ENCODE measurements around the gene FOXP1.

FOXP1 gene

DNA sequence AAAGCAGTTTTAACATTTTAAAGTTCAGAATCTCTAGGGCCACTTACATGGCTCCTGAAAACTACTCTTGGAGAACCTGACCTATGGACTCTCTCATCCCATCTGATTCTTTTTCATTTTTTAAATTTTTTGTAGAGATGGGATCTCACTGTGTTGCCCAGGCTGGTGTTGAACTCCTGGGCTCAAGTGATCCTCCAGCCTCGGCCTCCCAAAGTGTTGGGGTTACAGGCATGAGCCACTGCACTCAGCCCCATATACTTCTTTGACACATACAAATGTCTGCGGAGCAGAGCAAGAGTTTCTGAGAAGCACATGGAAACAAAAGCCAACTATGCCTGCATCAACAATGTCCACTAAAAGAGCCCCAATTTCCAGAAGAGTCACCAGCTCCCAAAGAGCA, 189.8 kb downstream of the FOXP1 start:
- DNase-seq = no peak

GRCh38 chr3:71393093-71393492, 190.4 kb downstream of the FOXP1 start:
- DNase-seq = no peak

GRCh38 chr3:71392251-71392650, 191.3 kb downstream of the FOXP1 start:
- peak; percentile 5 for DNase-seq

- no peak for DNase-seq
Observed at GRCh38 chr3:71391361-71391760, 192.2 kb downstream of the FOXP1 start.

DNA sequence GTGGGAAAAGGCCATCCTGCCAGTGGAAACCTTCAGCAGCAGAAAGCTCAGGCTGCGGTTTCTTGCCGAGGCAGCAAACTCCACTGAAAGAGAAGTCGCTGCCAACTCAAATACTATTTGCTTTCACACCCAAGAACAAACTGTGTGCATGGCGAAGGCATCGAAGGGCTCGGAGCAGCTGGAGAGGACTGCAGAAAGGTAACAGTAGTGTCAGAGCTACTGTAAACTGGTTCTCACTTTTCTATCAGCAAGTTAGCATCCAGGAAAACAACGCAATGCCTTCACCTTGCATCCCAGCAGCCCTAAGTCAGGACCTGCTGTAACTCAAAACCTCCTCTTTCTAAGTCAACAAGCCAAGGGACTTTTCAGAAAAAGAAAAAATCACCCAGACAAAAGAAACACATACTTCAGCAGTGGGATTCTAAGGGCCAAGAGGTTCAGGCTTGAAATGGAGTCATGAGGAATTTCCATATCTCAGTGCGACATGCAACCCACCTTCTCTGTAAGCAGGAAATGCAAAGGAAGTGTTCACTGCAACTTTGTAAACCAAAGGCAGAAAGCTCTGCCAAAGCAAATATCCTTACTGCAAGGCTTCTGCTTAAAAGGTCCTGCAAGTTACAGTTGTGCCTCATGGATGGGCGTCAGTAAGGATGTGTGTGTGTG, 193.5 kb downstream of the FOXP1 start:
- DNase-seq = no peak

- DNase-seq = no peak
Observed at GRCh38 chr3:71389191-71389590, 194.3 kb downstream of the FOXP1 start.

GRCh38 chr3:71388535-71389120, 194.9 kb downstream of the FOXP1 start:
- peak; percentile 33 for DNase-seq

- DNase-seq = no peak
Observed at GRCh38 chr3:71387586-71387985, 195.9 kb downstream of the FOXP1 start.

- no peak for DNase-seq
Observed at GRCh38 chr3:71384837-71385716, 198.5 kb downstream of the FOXP1 start.

GRCh38 chr3:71384388-71384787, 199.1 kb downstream of the FOXP1 start:
- no peak for DNase-seq

- DNase-seq = no peak
Observed at GRCh38 chr3:71380096-71380495, 203.4 kb downstream of the FOXP1 start.

GRCh38 chr3:71378509-71378908, 205.0 kb downstream of the FOXP1 start:
- no peak for DNase-seq

- DNase-seq = no peak
Observed at GRCh38 chr3:71376911-71377310, 206.6 kb downstream of the FOXP1 start.

- DNase-seq = no peak
Observed at GRCh38 chr3:71376503-71376902, 207.0 kb downstream of the FOXP1 start.

DNA sequence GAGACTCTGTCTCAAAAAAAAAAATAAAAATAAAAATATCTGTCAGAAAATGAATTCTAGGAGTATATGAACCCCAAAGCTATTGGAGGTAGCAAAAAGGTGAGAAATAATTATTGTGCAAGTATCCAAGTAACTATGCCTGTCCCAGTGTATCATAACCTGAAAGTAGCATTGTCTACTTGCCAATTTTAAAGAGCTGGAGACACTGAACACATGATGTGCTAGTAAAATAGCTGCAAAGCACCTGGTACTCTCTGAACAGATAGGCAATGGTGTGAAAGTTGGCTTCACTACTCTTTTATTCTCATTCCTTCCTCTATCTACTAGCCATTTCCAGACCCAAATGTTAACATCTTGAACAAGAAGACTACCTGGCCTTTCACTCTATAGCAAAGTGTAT, 208.9 kb downstream of the FOXP1 start:
- DNase-seq = no peak

DNA sequence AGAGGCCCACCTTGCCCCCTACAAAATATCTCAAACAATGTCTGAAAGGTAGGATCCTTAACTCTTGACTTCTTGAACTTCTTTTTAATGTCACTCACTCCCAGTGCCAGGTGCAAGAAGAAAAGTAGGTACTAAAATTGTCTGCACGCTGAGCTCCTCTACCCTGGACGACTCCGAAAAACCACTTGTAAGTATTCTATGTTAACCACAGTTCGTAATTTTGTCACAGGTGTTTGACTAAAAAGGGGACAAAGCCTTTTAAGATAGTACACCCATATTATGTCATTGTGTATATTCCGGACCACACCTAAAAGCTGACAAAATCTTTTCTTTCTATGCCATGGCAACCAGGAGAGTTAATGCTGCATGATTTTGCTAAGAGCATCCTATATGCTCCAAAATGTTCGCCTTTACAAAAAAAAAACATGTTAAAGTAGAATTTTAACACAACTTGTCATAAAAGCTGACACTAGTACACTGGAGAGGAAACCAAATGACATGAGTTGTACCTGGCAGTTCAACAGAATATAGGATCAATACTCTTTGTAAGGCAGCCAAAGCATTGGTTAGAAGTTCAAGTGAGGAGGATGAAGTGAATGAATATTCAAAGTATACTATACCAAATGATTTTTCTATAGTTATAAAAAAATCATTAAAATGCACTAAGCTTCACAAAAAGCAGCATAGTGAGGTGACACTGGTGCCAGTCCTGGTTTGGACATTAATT, 210.5 kb downstream of the FOXP1 start:
- DNase-seq = no peak

GRCh38 chr3:71372241-71372768, 211.2 kb downstream of the FOXP1 start:
- DNase-seq = no peak

DNA sequence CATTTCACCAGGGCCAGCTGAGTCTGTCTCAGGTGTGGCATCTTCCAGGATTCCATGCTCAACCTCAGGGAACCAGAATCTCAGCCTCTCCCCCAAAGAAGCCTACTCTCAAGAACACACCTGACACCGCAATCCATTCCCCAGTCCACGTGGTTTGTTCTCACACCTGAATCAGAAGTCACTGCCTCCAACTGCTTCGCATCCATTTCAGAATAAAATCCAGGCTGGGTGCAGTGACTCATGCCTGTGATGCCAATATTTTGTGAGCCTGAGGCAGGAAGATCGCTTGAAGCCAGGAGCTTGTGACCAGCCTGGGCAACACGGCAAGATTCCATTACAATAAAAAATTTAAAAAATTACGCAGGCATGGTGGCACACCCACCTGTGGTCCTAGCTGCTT, 212.2 kb downstream of the FOXP1 start:
- DNase-seq = no peak

DNA sequence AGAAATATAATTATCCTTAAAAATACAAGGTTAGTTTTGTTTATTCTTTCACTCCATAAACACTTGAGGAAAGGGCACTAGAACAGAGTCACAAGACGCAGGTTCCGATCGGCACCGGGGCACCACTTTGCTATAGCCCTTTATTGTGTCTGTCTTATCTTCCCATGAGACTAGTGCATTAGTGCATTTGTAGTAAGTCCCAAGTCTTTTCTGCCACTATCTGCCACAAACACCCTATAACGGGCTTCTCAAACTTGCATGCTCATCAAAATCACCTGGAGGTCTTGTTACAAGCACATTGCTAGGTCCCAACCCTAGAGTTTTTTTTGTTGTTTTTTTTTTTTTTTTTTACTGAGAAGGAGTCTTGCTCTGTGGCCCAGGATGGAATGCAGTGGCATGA, 213.1 kb downstream of the FOXP1 start:
- no peak for DNase-seq

- DNase-seq = no peak
Observed at GRCh38 chr3:71369701-71370391, 213.7 kb downstream of the FOXP1 start.

DNA sequence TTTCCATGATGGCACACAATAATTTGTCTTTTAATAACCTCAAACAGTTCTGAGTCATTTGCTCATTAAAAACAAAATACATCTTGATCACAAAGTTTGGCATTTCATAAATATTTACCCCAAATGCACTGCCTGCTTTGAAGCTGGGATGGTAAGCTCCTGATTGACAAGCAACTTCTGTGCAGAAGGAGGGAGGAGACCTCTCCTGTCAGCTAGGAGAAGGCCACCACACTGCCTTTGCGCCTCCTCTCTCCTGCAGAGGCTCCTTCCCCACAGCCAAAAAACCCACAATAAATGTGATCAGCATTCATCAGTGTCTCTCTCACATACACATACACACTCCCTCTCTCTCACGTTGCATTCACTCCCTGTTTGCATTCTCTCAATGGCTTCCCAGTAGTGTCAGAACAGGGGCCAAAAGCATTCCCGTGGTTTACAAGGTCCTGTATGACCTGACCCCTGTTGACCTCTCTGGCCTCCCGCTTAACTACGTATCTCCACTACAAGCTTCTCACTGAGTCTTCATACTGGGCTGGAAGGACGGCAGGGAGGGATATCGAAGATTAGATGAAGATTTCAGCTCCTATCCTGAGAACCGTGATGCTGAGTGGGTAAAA, 216.4 kb downstream of the FOXP1 start:
- DNase-seq = no peak

DNA sequence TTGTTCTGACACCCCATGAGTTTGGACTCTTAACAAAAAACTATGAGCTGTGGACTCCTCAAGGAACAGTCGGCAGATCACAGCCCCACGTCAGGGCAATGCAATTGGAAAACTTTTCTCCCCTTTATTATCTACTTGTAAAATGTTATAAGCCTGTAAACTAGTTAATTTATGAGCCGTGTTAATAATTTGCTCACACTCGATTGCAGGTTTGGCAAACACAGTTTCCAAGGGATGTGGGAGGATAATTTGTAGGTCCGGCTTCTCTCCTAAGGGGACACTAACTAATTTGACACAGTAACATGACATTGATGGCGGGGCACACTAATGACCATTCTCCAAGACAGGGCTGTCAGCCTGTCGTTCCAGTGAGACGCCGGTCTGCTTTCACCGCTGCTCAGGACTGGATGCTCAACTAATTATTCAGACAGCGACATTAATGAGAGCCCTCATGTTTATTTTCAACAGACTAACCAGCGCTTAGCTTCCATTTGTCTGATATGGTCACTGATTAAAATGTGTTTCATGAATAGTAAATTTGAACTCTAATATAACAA, 222.1 kb downstream of the FOXP1 start:
- no peak for DNase-seq
